ENCODE data around the gene LUZP2.

GRCh38 chr11:24453129-24453718 is 43.6 kb upstream of the LUZP2 start:
- no peak for TF ChIP-seq CTCF (conservative IDR thresholded peaks at IDR 0.05; ENCODE audit: low read depth, low read length)
- TF ChIP-seq EZH2 (IDR thresholded peaks at IDR 0.05; ENCODE audit: low read length, unreplicated experiment): no peak

Measured in PC-3 (cell line).